A673 (cell line): ENCODE data around the gene OBP2B.

Source experiments
- CTCF ChIP-seq: fragments of 300-800, 200-600 bp; sonication (generic); conservative IDR thresholded peaks from 2 replicates; pipeline ENCODE4 v1.5.1; 2017; ENCODE audit warnings: low read depth, mild to moderate bottlenecking, antibody characterized with exemption, low read length, moderate library complexity, mixed read lengths
- EZH2 ChIP-seq: fragments of 200-600 bp; sonication (generic); IDR thresholded peaks from 2 replicates; pipeline ENCODE4 v1.6.1; 2017; ENCODE audit warnings: borderline replicate concordance, low read depth, mild to moderate bottlenecking, mixed read lengths, antibody characterized with exemption, low read length; ENCODE audit not compliant: poor library complexity, severe bottlenecking

- TF ChIP-seq CTCF (no peak), EZH2 (no peak)
Measured at GRCh38 chr9:133221177-133221809, 12.2 kb upstream of the OBP2B start.
